Mesenchymal stem cell (in vitro differentiated cells and primary cell): ENCODE measurements around the gene RBFOX1.

ENCODE experiments used
- DNase-seq: peaks from one replicate; pipeline ENCODE4 v3.0.0-alpha.2; 2013
- H2AFZ ChIP-seq: one replicate; pipeline ENCODE4 v1.6.1; 2013; ENCODE audit warnings: low read depth, mild to moderate bottlenecking, control low read depth, inconsistent platforms, low read length, moderate library complexity
- H2AK5ac ChIP-seq: 2 replicates; pipeline ENCODE4 v1.6.1; 2013; ENCODE audit warnings: low read length, moderate library complexity, mild to moderate bottlenecking, inconsistent platforms; ENCODE audit not compliant: severe bottlenecking
- H2BK120ac ChIP-seq: one replicate; pipeline ENCODE4 v1.6.1; 2013; ENCODE audit warnings: low read depth, mild to moderate bottlenecking, inconsistent platforms, low read length, moderate library complexity
- H2BK12ac ChIP-seq, 2 experiments: one replicate each; pipeline ENCODE4 v1.6.1; 2013; ENCODE audit warnings: inconsistent platforms in 2 of 2, low read length in 2 of 2, mild to moderate bottlenecking in 2 of 2, moderate library complexity in 2 of 2, control low read depth in 1 of 2
- H2BK15ac ChIP-seq: one replicate; pipeline ENCODE4 v1.6.1; 2013; ENCODE audit warnings: mild to moderate bottlenecking, low read depth, inconsistent platforms; ENCODE audit not compliant: poor library complexity, severe bottlenecking
- H2BK5ac ChIP-seq: 2 replicates; pipeline ENCODE4 v1.6.1; 2013; ENCODE audit warnings: low read depth, mild to moderate bottlenecking, low read length, control low read depth, inconsistent platforms; ENCODE audit not compliant: poor library complexity, severe bottlenecking
- H3K14ac ChIP-seq, 2 experiments: one replicate each; pipeline ENCODE4 v1.6.1; 2013; ENCODE audit warnings: inconsistent platforms in 2 of 2, low read length in 2 of 2, control low read depth in 1 of 2, mild to moderate bottlenecking in 1 of 2, moderate library complexity in 1 of 2
- H3K18ac ChIP-seq, 2 experiments: one replicate each; pipeline ENCODE4 v1.6.1; 2013; ENCODE audit warnings: inconsistent platforms in 2 of 2, low read length in 2 of 2, control low read depth in 1 of 2, low read depth in 1 of 2, mild to moderate bottlenecking in 1 of 2
- H3K23ac ChIP-seq, 2 experiments: one replicate each; pipeline ENCODE4 v1.6.1; 2013; ENCODE audit warnings: inconsistent platforms in 2 of 2, low read length in 2 of 2, mild to moderate bottlenecking in 2 of 2, moderate library complexity in 2 of 2, control low read depth in 1 of 2
- H3K27ac ChIP-seq: 2 replicates; pipeline ENCODE4 v1.5.1; 2013; ENCODE audit warnings: mild to moderate bottlenecking, moderate library complexity, low read length, control low read depth, inconsistent platforms; ENCODE audit not compliant: poor library complexity, severe bottlenecking
- H3K27me3 ChIP-seq, 2 experiments: 2 replicates each; pipeline versions ENCODE4 v1.6.1 to v1.7.0; 2013; ENCODE audit warnings: low read length in 2 of 2, mild to moderate bottlenecking in 2 of 2, moderate library complexity in 2 of 2, control low read depth in 1 of 2, inconsistent platforms in 1 of 2; ENCODE audit not compliant: control insufficient read depth in 1 of 2, insufficient read depth in 1 of 2
- H3K36me3 ChIP-seq, 2 experiments: 2 replicates each; pipeline versions ENCODE4 v1.6.1 to v1.7.0; 2013; ENCODE audit warnings: low read length in 2 of 2, control low read depth in 1 of 2, inconsistent platforms in 1 of 2, low read depth in 1 of 2, mild to moderate bottlenecking in 1 of 2; ENCODE audit not compliant: insufficient read depth in 2 of 2, control insufficient read depth in 1 of 2
- H3K4ac ChIP-seq, 2 experiments: one replicate each; pipeline ENCODE4 v1.6.1; 2013; ENCODE audit warnings: inconsistent platforms in 2 of 2, low read length in 2 of 2, mild to moderate bottlenecking in 2 of 2, moderate library complexity in 2 of 2, control low read depth in 1 of 2, low read depth in 1 of 2
- H3K4me1 ChIP-seq: 2 replicates; pipeline ENCODE4 v1.6.1; 2013; ENCODE audit warnings: low read depth, low read length, control low read depth; ENCODE audit not compliant: control insufficient read depth, insufficient read depth
- H3K4me2 ChIP-seq: 2 replicates; pipeline ENCODE4 v1.6.1; 2013; ENCODE audit warnings: low read length, mild to moderate bottlenecking, inconsistent platforms; ENCODE audit not compliant: poor library complexity, severe bottlenecking
- H3K4me3 ChIP-seq, 2 experiments: 2 replicates each; pipeline versions ENCODE4 v1.5.1 to v1.7.0; 2013; ENCODE audit warnings: low read length in 2 of 2, mild to moderate bottlenecking in 2 of 2, control low read depth in 1 of 2, low read depth in 1 of 2; ENCODE audit not compliant: insufficient read depth in 1 of 2
- H3K79me1 ChIP-seq: replicated peaks from 2 replicates; pipeline ENCODE4 v1.6.1; 2013; ENCODE audit warnings: mild to moderate bottlenecking, control low read depth, low read length, inconsistent platforms; ENCODE audit not compliant: poor library complexity, severe bottlenecking
- H3K9ac ChIP-seq: 2 replicates; pipeline ENCODE4 v1.7.0; 2013; ENCODE audit warnings: mild to moderate bottlenecking, low read length, moderate library complexity
- H3K9me3 ChIP-seq: 2 replicates; pipeline ENCODE4 v1.7.0; 2013; ENCODE audit warnings: mild to moderate bottlenecking, low read length; ENCODE audit not compliant: control insufficient read depth
- H4K8ac ChIP-seq: one replicate; pipeline ENCODE4 v1.6.1; 2013; ENCODE audit warnings: inconsistent platforms, mild to moderate bottlenecking, low read length, moderate library complexity
- H4K91ac ChIP-seq: one replicate; pipeline ENCODE4 v1.6.1; 2013; ENCODE audit warnings: mild to moderate bottlenecking, low read length, inconsistent platforms
- WGBS: methylation state at CpG from one replicate; pipeline ENCODE4 v1.1.7; 2013; ENCODE audit warnings: mixed read lengths; 5-methylcytosine and 5-hydroxymethylcytosine counted together

Gene RBFOX1

DNA sequence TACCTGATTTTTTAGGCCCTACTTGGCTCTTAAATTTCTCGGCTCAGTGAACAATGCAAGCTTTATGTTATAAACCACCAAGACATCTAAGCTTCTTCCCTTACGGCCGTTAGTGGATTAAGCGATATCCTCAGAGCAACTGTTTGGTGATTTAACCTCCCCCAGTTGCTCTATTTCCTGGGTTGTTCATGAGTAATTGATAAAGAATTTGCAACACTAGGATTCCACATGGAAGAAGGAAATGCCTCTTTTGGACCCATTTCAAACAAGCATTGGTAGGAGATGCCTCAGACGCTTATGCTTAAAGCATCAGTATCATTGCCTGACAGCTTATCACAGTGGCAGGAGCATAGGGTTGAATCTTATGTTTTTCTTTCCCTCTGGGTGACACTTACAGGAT, 65.3 kb downstream of the RBFOX1 start:
- no peaks in the 10 kb centered on the region for H3K27me3 ChIP-seq
- no peak overlapping the region for H3K4me2 ChIP-seq
- no peaks in the 10 kb centered on the region for H3K9me3 ChIP-seq
- H2BK120ac ChIP-seq: no peak overlapping the region
- H3K9ac ChIP-seq: no peak overlapping the region
- H2BK5ac ChIP-seq: no peak overlapping the region
- no peak overlapping the region for H4K8ac ChIP-seq
- no peak overlapping the region for H2BK15ac ChIP-seq
- no peaks in the 10 kb centered on the region for H3K79me1 ChIP-seq
- no peak overlapping the region for H3K4ac ChIP-seq
- no peak overlapping the region for H3K14ac ChIP-seq
- H2AK5ac ChIP-seq: no peak overlapping the region
- no peaks in the 10 kb centered on the region for H3K36me3 ChIP-seq
- H3K27ac ChIP-seq: no peak overlapping the region
- H3K23ac ChIP-seq: no peak overlapping the region
- no peak overlapping the region for H2AFZ ChIP-seq
- H3K4me3 ChIP-seq: no peak overlapping the region
- no peak overlapping the region for H2BK12ac ChIP-seq
- no peaks in the 10 kb centered on the region for H3K4me1 ChIP-seq
- DNase-seq: no peak
- 33% methylated on average over 4 of the region's 5 CpGs for WGBS
- H3K18ac ChIP-seq: no peak overlapping the region
- H4K91ac ChIP-seq: no peak overlapping the region

DNA sequence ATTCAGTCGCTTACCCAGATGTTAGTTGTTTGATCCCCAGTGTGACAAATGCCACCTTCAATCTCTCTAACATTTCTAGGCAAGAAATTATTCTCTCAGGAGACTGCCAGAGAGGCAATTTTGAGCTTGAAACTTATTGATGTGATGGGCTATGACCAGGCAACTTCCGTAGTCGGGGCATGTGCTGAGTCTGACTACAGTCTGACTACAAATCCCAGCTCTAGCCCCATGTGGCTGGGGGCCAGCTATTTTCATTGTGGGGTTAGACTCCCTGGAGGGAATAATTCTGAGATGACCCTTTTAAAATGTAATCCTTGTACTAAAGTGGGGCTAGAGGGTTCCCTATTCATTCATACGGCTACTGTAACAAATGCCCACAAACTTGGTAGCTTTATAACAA, 65.9 kb downstream of the RBFOX1 start:
- no peak overlapping the region for H3K4me2 ChIP-seq
- H3K4ac ChIP-seq: no peak overlapping the region
- no peaks in the 10 kb centered on the region for H3K4me1 ChIP-seq
- no peaks in the 10 kb centered on the region for H3K9me3 ChIP-seq
- H3K79me1 ChIP-seq: no peaks in the 10 kb centered on the region
- H2BK15ac ChIP-seq: no peak overlapping the region
- no peaks in the 10 kb centered on the region for H3K27me3 ChIP-seq
- no peak overlapping the region for H4K91ac ChIP-seq
- H3K27ac ChIP-seq: no peak overlapping the region
- H3K36me3 ChIP-seq: no peaks in the 10 kb centered on the region
- no peak overlapping the region for H3K23ac ChIP-seq
- H4K8ac ChIP-seq: no peak overlapping the region
- no peak overlapping the region for H3K9ac ChIP-seq
- no peak overlapping the region for H2BK120ac ChIP-seq
- WGBS: 93% methylated on average over 3 of the region's 4 CpGs
- H2AFZ ChIP-seq: no peak overlapping the region
- no peak overlapping the region for H3K14ac ChIP-seq
- H3K18ac ChIP-seq: no peak overlapping the region
- no peak overlapping the region for H2AK5ac ChIP-seq
- H2BK5ac ChIP-seq: no peak overlapping the region
- DNase-seq: no peak
- H2BK12ac ChIP-seq: no peak overlapping the region
- no peak overlapping the region for H3K4me3 ChIP-seq

- Histone ChIP-seq H3K27ac (no peak overlapping the region), H2AFZ (no peak overlapping the region), H3K4ac (no peak overlapping the region), H3K36me3 (no peaks in the 10 kb centered on the region), H4K8ac (no peak overlapping the region), H3K79me1 (no peaks in the 10 kb centered on the region), H2BK15ac (no peak overlapping the region), H3K4me3 (no peak overlapping the region), H3K14ac (no peak overlapping the region), H3K9me3 (no peaks in the 10 kb centered on the region), H3K27me3 (no peaks in the 10 kb centered on the region), H2BK12ac (no peak overlapping the region), H2BK120ac (no peak overlapping the region), H2AK5ac (no peak overlapping the region), H3K4me2 (no peak overlapping the region), H3K23ac (no peak overlapping the region), H3K4me1 (no peaks in the 10 kb centered on the region), H3K18ac (no peak overlapping the region), H2BK5ac (no peak overlapping the region), H4K91ac (no peak overlapping the region), H3K9ac (no peak overlapping the region)
- 88% methylated on average over 6 of the region's 7 CpGs for WGBS
- DNase-seq: no peak
Observed at GRCh38 chr16:7399296-7399695, 66.7 kb downstream of the RBFOX1 start.

DNA sequence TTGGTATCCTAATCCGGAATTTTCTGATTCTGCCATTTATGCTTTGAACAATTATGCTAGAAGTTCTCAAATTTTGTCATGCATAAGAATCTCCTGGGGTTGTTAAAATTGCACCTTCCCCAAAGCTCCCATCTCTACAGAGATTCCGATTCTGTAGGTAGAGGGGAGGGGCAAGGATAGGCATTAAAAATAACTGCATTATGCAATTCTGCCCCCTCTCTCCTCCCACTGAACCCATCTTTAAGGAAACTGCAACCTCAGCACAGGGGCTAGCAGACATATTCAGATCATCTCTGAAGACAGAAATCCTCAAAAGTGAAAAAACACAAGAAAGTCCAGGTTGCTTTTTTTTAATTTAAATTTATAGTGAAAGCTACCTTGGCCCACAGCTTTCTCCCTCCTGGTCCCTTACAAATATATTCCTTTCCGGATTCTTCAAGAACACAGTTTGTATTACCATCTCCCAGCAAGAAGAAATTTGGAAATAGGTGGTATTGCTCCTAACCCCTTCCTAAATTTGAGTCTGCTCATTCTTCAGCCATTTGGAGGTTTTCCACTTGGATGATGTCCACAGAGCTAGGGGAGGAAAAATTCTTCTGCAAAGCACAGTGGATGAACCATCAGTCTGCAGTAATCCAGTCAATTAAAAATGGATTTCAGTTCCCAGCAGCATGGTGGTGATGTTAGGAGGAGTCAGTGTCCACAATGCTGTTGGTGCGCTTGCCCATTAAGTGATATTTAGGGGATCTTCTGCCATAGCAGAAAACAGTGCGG, 67.7 kb downstream of the RBFOX1 start:
- H4K8ac ChIP-seq: no peak overlapping the region
- H3K14ac ChIP-seq: no peak overlapping the region
- 100% methylated on average over 1 of the region's 5 CpGs for WGBS
- no peak overlapping the region for H3K27ac ChIP-seq
- no peaks in the 10 kb centered on the region for H3K4me1 ChIP-seq
- H2BK15ac ChIP-seq: no peak overlapping the region
- no peak overlapping the region for H3K9ac ChIP-seq
- H3K27me3 ChIP-seq: no peaks in the 10 kb centered on the region
- H2AK5ac ChIP-seq: no peak overlapping the region
- no peak overlapping the region for H3K18ac ChIP-seq
- H3K79me1 ChIP-seq: no peaks in the 10 kb centered on the region
- no peak overlapping the region for H2AFZ ChIP-seq
- H3K23ac ChIP-seq: no peak overlapping the region
- no peak overlapping the region for H4K91ac ChIP-seq
- H3K36me3 ChIP-seq: no peaks in the 10 kb centered on the region
- H3K4me2 ChIP-seq: no peak overlapping the region
- no peak overlapping the region for H2BK12ac ChIP-seq
- DNase-seq: no peak
- no peak overlapping the region for H3K4ac ChIP-seq
- no peak overlapping the region for H2BK120ac ChIP-seq
- no peaks in the 10 kb centered on the region for H3K9me3 ChIP-seq
- H3K4me3 ChIP-seq: no peak overlapping the region
- H2BK5ac ChIP-seq: no peak overlapping the region
